Islet of Langerhans (tissue), 1 donor: ENCODE measurements around the gene PPP1R18.

ENCODE experiments used
- FAIRE-seq: peaks from one replicate; lab custom pipeline; 2011; peaks lifted over from hg19 to GRCh38; lab: Jason Lieb, UNC

PPP1R18 gene

DNA sequence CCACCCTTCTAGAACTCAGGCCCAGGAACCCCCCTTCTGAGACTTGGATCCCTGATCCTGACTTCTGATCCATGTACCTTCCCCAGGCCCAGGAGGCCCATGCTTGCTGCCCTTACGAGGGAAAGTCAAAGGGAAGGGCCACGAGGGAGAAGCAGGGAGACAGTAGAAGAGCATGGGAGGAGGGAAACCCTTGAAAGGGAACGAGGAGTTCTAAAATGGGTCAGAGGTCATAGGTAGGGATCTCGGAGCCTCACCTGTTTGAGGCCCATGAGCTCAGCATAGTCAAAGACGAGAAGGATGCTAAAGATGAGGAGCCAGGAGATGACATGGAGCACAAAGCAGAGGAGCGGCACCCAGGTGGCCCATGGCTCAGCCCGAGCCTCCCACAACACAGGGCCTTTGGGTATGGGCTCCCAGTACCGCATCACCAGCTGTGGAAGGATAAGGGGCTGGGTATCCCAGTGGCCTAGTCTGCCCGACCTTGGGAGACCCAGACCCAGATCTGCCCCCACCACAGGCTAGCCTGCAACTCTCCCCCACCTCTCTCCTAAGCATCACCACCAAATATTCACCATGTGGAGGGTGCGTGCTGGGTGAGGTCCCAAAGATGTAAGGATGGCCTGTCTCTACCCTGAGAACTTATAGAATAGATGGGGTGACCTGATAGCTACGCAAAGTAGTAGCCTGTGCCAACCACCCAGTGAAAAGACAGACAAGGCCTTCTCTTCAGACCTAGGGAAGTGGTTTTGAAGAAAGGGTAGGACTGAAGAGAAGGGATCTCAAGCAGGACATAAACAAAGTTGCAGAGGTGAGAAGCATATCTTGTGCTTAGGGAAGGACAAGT lies 2.8 kb upstream of the PPP1R18 start:
- no peak for FAIRE-seq

DNA sequence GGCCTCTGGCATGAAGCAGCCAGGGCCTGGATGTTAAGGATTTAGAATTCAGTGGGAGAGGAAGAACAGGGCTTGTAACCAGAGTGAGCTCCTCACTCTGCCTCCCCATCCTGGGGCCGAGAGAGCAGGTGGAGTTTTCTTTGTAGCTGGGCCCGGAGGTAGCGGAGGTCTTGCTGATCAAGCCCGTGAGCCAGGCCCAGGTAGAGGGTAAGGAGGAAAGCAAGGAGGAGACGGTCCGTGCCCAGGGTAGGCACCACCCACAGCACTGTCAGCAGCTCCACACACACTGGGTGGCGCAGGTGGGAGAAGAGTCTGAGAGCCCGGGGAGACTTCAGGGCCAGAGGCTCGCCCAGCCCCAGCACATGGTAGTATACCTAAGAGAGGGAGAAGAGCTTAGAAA lies 2.1 kb upstream of the PPP1R18 start:
- no peak for FAIRE-seq

DNA sequence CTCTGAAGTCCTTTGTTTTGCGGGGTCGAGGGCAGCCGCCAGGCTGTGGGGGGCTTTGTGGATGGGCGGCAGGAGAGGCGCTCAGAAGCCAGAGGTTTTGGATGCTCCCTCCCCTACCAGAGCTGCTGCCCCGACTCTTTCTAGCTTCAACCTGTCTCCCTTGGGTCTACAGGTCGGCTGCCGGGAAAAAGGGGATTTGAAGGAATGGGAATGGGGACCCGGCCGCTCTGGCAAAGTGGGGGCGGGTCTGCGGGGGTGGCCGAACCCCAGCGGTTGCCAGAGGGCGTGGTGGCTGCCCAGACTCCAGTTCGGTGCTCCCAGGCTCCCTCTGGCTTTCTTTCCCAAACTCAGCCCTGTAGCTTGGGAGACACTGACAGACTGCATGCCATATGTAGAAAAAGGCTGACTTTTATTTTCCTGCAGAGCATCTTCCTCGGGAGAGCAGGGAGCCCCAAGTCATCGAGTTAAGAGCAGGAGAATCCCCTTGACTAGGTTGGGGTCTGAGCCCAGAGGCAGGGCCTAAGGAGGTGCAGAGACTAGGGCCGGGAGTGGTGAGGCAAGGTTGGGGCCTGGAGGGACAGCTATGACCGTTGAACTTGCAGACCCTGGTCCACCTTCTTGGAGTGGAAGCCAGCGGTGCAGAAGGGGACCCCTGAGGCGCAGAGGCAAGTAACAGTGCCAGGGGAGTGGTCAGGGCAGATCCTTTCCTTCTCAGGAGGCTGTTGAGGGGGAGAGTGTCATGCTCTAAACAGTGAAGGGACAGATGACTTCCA lies 1.4 kb upstream of the PPP1R18 start:
- FAIRE-seq: no peak

DNA sequence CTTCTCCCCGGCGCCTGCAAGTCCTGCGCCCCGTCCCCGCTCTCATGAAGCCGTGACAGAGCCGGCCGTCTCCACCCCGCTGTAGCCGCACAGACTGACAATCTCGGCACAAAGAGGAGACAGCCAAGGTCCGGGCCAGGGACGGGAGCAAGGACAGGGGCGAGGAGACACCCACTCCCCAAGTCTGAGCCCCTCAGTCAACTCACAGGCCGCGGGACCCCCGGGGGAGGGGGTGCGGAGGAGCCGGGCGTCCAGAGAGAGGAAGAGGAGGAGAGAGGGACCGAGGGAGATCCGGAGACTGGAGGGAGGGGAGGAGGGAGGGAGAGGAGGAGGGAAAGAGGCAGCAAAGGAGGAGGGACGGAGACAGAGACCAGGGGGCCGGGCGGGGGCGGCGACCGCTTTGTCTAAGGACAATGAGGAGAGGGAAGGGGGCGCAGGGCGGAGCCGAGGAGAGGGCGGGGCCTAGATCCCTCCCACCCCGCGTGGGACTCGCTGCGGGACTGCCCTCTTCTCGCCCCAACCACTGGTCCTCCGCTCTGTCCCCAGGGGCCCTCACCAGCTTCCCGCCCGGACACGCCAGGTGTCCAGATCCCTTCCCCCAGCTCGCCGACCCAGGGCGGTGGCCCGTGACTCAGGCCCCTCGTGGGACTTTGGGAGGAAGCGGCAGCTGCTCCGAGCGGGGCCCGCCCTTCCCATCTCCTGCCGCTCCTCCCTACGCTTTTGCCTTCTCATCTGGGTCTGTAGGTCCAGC lies 638 bp upstream of the PPP1R18 start:
- no peak for FAIRE-seq

DNA sequence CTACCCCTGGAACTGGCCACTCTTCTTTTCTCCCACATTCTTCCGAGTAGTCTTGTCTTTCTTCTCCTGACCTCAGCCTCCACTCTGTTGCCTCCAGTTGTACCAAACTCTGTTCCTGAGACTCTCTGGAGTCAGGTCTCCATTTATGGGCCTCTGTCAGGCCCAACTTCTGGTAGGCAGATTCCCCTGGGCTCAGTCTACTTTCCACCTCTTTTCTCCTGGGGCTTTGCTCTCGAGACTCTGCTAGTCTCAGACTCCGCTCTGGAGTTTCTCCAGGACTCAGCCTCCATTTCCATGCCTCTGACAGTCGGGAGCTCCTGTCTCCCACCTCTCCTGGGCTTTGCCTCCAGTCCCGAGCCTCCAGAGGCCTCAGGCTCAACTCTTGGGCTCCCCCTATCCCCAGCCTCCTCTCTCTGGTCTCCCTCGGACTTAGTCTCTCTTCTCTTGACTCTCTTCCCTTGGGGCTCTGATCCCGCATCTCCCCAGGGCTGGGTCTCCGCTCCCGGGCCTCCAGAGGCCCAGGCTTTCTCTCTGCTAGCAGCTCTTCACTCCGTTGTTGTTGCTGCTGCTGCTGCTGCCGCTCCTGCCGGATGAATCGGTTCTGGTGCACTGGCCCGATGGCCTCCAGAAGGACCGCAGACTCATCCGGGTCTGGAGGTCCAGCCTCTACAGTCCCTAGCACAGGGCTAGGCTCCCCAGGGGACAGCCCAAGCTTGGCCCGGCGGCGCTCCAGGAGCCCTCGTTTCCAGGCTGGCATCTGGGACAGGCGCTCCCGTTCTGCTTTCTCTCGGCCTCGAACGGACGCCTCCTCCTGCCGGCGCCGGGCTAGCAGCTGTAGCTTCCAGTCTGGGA lies 1.1 kb downstream of the PPP1R18 start:
- FAIRE-seq: no peak

DNA sequence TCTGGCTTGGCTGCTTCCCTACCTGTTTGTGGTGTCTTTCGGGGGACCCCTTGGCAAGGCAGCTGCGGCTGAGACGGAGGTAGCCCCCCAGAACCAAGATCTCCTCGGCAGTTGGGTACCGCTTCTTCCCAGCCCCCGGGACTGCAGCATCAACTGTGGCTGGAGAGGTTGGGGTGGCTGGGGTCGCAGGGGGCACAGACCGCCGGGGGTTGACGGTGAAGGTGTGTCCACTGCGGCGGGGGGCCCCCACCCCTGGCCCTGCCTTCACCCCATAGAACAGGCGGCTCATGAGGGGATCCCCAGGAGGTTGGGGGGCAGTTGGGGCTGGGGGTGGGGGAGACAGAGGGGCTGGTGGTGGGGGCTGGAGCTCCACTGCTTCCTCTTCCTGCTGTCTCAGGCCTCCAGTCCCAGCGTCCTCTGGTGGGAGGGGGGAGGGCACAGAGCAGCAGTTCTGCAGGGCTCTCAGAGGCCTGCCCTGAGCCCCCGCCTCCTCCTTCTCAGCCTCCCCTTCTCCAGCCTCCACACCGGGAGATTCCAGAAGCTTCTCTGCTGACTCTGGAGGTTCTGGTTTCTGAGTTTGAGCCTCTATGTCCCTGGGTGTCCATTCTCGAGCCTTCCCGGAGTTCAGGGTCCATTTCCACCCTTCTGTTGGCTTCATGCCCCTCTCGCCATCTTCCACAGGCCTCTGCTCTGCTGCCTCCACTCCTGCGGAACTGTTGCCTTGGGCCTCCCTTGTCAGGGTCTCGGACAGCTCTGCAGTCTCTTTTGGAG lies 1.9 kb downstream of the PPP1R18 start:
- FAIRE-seq: no peak

DNA sequence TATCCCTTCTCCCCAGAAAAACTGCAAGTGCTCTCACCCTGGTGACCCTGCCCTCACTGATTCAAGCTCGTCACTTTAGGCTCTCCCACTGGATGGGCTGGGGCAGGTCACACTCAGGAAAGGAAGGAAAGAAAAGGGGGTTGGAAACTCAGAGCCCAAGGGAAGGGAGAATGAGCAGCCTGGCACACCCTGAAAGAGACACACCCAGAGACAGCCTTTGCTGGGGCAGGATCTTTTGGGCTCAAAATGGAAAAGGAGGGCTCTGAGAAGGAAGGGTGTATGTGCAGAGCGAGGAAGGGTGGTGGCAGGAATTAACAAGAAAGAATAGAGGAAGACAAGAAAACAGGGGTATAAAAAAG lies 2.5 kb downstream of the PPP1R18 start:
- no peak for FAIRE-seq

DNA sequence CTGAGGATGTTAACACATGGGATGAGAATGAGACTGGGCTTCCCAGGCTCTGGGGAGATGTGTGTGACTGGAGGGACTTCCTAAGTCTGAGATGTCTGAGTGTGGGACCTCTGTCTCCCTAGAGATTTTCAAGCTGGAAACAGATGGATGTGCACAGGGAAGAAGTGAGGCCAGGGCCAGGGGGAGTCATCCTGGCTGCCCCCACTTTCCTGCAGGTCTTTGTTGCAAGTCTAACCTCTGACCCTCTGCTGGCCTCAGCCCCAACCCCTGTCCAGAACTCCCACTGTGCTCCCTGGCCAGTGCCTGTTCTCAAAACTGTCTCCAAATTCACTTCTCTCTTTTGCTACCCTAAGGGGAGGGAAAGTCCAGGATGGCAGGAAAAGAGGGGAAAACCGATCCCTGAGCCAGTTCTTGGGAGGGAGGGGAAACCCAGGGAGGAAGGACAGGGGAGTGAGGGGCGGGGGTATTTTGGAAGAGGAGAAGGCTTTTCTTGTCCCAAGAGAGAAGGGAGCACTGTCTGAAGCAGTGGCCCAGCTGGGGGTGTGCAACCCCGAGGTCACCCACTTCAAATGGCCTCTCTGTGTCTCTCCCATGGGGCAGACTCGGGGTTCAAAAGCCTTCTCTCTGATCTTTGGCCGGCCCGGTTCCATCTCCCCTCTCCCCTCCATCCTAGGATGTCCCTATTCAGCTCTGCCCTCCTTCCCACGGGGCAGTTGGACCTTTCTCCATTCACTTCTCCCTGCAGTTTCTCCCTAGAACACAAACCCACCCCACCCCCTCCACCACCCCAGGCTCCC lies 3.1 kb downstream of the PPP1R18 start:
- FAIRE-seq: no peak

DNA sequence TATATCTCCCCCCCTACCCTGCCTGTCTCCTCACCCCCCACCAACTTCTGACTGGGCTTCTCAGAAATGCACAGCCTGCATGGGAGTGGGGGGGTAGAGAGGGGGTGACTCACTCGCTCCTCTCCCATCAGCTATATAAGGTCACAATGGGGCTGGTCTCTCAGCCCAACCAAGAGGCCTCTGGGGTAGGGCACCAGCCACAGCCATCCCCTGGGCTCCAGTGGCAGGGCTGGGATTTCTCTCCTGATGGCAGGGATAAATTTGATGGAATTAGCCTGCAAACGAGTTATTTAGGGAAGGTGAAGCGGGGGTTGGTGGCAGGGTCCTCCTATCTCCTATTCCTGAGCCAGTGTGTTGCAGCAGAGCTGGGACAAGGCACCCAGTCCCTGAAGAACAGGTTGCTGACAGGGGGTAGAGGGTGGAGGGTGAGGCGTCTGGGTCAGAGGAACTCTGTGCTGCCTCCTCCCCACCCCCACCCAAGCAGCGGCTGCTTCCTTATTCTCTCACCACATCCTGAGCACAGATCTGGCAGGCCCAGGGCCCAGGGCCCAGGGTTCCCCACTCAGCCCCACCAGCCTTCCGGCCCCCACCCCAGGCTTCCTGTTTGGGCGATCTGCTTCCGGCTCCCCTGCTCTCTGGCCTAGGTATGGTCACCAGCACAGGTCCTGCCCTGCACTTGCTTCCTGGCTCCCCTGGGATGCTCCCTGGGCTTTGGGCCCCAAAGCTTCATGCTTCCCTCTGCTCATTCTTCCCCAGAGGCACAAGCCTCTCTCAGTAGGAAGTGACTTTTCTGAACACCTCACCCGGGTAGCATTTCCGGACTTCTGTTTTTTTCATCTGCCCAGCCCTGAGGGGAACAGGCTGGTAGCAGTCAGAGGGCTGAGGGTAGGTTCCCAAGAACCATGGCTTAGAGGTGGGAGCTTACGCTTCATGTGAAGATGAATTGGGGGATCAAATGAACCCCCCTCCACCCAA lies 4.0 kb downstream of the PPP1R18 start:
- no peak for FAIRE-seq

DNA sequence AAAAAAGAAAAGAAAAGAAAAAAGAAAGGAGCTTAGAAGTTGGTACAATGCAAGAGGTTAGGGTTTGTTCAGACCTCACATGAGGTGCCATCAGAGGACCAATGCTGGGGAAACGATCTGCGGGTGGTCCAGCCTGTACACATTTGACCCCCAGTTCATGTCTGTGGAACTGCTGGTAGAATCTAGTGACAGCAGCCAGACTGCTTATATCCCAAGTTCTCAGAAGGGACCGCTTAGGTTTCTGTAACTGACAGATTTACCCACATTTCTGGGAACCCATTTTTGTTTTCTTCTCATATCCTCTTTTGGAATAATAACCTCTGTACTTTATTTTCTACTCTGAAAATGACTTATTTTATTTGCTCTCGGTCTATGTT lies 4.7 kb downstream of the PPP1R18 start:
- no peak for FAIRE-seq

DNA sequence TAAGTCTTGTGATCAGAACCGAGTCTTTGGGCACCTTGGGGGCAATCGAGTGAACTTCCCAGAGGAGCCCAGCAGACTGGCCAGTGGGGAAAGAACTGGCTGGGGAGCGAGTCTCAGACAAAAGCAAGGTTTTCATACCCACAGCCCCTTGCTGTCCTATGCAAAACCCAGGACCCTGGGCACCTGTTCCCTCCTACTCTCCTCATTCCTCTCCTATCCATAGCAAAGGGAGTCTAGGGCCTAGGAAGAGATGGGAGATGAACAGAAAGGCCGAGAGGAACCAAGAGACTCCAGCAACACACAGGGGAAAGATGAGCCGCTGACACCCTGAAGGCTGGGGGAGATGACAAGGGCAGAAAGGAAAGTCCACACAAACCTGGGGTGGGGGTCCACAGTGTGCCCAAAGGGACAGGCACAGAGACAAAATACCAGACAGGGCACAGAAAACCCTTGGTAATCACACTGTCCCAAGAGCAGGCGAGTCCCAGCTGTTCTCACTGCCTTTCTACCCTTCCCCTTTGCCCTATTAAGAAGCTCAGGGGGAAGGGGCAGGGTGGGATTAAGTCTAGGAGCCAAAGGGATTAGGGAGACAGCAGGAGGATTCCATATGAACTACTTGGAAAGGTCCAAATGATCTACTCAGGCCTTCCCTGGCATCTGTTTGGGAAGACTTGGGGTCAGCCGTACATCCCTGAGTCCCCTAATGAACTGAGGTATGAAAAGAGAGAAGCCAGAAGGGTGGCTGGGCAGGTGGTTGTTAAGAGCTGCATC lies 6.5 kb downstream of the PPP1R18 start:
- FAIRE-seq: no peak

DNA sequence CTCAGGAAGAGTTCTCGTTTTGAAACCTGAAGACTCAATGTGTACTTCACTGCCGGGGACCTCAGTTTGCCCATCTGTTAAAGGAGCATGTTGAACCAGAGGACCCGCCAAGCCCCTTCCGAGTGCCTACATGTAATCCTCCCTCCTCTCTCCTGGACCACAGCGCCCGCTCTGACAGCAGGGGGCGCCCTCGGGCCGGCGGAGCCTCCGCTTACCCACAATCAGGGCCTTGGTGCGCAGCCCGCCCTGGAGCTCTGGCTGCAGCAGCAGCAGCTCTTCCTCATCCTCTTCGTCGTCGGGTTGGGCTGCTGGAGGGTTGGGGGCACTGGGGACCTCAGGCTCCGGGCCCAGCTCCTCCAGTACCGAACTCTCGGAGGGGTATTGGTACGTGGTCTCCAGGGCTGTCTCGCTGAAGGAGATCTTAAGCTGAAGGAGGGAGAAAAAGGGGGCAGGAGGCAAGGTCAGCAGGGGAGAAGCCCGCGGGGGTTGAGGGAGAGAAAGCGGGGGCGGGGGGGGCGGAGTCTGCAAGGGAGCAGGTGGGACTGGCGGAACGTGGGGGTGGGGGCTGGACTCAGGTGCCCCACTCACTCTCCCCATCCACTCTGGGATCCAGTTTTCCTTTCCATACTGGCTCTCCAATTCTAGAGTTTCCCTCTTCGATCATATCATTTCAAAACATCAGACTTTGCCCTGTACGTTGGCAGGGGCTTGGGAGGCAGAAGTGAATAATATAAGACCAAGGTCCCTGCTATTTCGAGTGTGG lies 7.3 kb downstream of the PPP1R18 start:
- no peak for FAIRE-seq

DNA sequence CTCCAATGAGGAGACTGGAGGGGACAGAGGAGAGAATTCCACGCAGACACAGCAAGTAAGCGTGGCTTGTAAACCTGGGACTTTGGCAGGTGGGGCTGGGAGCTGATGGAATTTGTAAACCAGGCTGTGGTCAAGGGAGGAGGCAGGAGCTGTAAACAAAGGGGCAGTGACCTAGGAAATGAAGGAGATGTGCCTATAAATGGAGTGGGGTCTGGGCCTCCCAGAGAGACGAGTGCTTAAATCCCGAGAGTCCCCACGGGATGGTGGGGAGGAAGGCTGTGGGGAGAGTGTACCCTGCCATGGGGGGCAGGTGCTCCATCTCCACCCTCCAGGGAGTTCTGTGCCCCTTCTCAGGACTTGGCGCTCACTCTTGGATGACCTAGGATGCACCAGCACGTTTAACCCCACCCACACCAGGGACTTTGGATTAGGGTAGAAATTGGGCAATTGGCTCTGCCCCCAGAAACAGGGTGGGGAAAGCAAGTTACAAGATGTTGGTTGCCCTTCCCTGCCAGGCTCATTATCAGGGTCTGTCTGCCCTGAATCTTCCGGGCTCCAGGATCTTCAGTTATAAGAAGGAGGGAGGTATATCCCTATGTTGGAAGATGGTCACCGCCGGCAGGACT lies 9.7 kb downstream of the PPP1R18 start:
- no peak for FAIRE-seq

DNA sequence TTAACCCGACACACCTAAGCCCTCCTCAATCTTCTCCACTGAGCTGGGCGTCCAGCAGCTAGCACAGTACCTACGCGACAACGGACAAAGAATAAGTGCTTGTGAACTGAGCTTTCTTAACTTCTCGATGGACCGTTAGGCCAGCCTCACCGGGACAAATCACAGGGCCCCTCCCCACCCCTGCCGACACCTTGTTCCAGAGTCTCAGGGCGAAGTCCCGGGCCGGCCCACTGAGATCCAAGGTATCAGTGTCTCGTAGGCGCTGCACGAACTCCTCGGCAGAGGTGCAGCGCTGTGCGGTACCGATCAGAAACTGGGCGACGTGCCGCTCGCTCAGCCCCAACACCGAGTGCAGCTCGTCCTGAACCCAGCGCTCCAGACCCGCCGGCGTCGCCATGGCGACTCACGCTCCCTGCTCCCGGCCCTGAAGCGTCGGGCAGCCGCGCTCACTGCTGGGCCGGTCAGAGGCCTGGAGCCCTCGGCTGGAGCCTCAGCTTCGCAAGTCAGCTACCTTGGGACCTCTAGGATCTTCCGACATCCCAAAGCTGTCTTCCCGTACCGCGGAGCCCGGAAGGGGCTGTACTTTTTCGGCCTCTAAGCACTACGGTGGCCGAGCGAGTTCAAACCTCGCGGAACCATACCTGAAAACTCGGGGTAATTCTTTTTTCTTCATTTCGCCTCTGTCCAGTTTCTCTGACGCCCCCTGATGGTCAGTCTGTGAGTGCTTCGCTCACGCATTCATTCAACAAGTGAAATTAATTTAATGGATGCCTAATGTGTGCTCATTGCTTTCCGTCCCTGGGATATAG lies 13.8 kb downstream of the PPP1R18 start, which contains the start of gene DHX16:
DHX16 (minus strand) TSS at position 562 of the 809 bp plus-strand sequence; CDS start at position 397, 165 bp downstream.
- FAIRE-seq: peak; percentile 94

DNA sequence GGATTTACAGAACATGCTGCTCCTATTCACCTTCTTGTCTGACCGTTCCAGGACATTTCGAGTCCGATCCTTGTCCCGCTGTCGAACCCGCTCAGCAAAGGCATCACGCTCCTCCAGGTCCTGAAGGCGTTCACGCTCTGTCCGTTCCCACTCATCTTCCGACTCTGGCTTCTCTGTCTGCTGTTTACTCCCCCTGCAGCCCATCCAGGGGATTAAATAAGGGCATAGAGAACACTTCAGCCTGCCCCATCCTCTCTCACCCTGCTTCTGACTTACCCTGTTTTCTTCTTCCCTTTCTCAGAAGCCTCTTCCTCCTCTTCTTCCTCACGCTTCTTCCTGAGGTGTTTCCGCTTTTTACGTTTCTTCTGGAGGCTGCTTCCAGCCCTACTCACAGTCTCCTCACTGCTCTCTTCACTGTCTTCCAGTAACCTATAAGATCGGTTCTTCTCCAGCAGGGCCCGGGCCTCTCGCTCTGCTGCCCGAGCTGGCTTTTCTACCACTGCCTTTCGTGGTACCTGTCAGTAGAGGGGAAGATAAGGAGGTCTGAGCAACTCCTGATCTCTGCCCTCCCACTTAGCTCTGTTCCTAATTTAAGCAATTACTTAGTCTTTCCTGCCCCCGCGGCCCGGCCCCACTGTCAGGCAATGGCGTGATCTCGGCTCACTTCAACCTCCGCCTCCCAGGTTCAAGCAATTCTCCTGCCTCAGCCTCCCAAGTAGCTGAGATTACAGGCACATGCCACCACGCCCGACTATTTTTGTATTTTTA lies 15.5 kb downstream of the PPP1R18 start:
- no peak for FAIRE-seq
